OCI-LY3 (cell line): ENCODE measurements around the gene PLEKHO1.

Source experiments
- CTCF ChIP-seq: fragments of 200-600, 300-600 bp; sonication (generic); IDR thresholded peaks from 2 replicates; pipeline ENCODE4 v1.5.1; 2014; ENCODE audit warnings: antibody characterized with exemption, low read length, low read depth
- EZH2phosphoT487 ChIP-seq: fragments of 200-600 bp; shearing (Covaris generic); IDR thresholded peaks from 2 replicates; pipeline ENCODE4 v1.6.1; 2018; ENCODE audit warnings: antibody characterized with exemption, mixed run types, low read depth

- no peak for TF ChIP-seq CTCF
- TF ChIP-seq EZH2phosphoT487: no peak
Observed at GRCh38 chr1:150138044-150138443, 11.7 kb upstream of the PLEKHO1 start.
